CD14-positive monocyte (primary cell): Measurements from ENCODE around the gene CASP12. TPM values are rescaled to one million over a fixed set of nuclear protein-coding genes. Genes with fewer than 3 reads are reported as not detected.

Experiments
- DNase-seq, 3 donors: peaks; one replicate each; pipeline ENCODE4 v3.0.0-alpha.2; 2011 to 2022
- H2AFZ ChIP-seq: 2 replicates; pipeline ENCODE4 v1.6.0; 2012; ENCODE audit warnings: mild to moderate bottlenecking, low read depth, low read length, inconsistent platforms; ENCODE audit not compliant: insufficient read depth, poor library complexity, severe bottlenecking
- H3K27ac ChIP-seq, 2 donors: 1 replicate in 1 of 2; 2 replicates in 1 of 2; pipeline ENCODE4 v1.5.1; 2012 to 2013; ENCODE audit warnings: low read length in 2 of 2, control low read depth in 1 of 2, inconsistent platforms in 1 of 2, low read depth in 1 of 2, mild to moderate bottlenecking in 1 of 2
- H3K27me3 ChIP-seq, 2 donors: one replicate each; pipeline versions ENCODE4 v1.6.0 to v1.6.1; 2011 to 2013; ENCODE audit warnings: low read length in 2 of 2; ENCODE audit not compliant: control insufficient read depth in 2 of 2, insufficient read depth in 2 of 2
- H3K36me3 ChIP-seq, 2 donors: replicated peaks in 1 of 2; 1 replicate in 1 of 2; 2 replicates in 1 of 2; pipeline versions ENCODE4 v1.5.1 to v1.6.1; 2012 to 2013; ENCODE audit warnings: low read length in 2 of 2, control low read depth in 1 of 2, inconsistent platforms in 1 of 2, mild to moderate bottlenecking in 1 of 2; ENCODE audit not compliant: insufficient read depth in 2 of 2, control insufficient read depth in 1 of 2
- H3K4me1 ChIP-seq, 2 donors: 1 replicate in 1 of 2; 2 replicates in 1 of 2; pipeline versions ENCODE4 v1.5.1 to v1.6.1; 2012 to 2013; ENCODE audit warnings: low read length in 2 of 2, control low read depth in 1 of 2, inconsistent platforms in 1 of 2, mild to moderate bottlenecking in 1 of 2, moderate library complexity in 1 of 2; ENCODE audit not compliant: insufficient read depth in 2 of 2, control insufficient read depth in 1 of 2
- H3K4me2 ChIP-seq: replicated peaks from 2 replicates; pipeline ENCODE3; 2012; ENCODE audit warnings: low read length, moderate library complexity, mild to moderate bottlenecking; ENCODE audit not compliant: poor library complexity, severe bottlenecking; ENCODE audit errors: extremely low read depth
- H3K4me3 ChIP-seq, 3 experiments: fragments of 200-600 bp in 1 of 3; sonication (generic) in 1 of 3; replicated peaks in 1 of 3; 1 replicate in 2 of 3; 2 replicates in 1 of 3; pipeline ENCODE4 v1.5.1; 2011 to 2013; ENCODE audit warnings: low read length in 3 of 3, mild to moderate bottlenecking in 3 of 3, control low read depth in 2 of 3, low read depth in 2 of 3, inconsistent platforms in 1 of 3, moderate library complexity in 1 of 3
- H3K79me2 ChIP-seq: 2 replicates; pipeline ENCODE4 v1.6.0; 2012; ENCODE audit warnings: mild to moderate bottlenecking, control low read depth, inconsistent platforms, low read length, moderate library complexity; ENCODE audit not compliant: insufficient read depth
- H3K9ac ChIP-seq: 2 replicates; pipeline ENCODE4 v1.6.0; 2017; ENCODE audit warnings: low read length, mild to moderate bottlenecking; ENCODE audit not compliant: insufficient read depth, poor library complexity, severe bottlenecking
- H3K9me3 ChIP-seq, 2 donors: replicated peaks in 1 of 2; 1 replicate in 1 of 2; 2 replicates in 1 of 2; pipeline versions ENCODE4 v1.5.1 to v1.6.1; 2012 to 2013; ENCODE audit warnings: low read length in 2 of 2, control low read depth in 1 of 2; ENCODE audit not compliant: control insufficient read depth in 1 of 2, insufficient read depth in 1 of 2
- H4K20me1 ChIP-seq: 2 replicates; pipeline ENCODE4 v1.6.0; 2012; ENCODE audit warnings: mild to moderate bottlenecking, low read length, control low read depth, moderate library complexity; ENCODE audit not compliant: insufficient read depth
- H3K27ac Mint-ChIP-seq, 7 donors: one replicate each; pipeline ENCODE4 v1.8.0; 2020; ENCODE audit warnings: mild to moderate bottlenecking in 7 of 7, mixed read lengths in 7 of 7, moderate library complexity in 6 of 7, inconsistent platforms in 2 of 7
- H3K27me3 Mint-ChIP-seq, 3 donors: one replicate each; pipeline ENCODE4 v1.8.0; 2021 to 2022; ENCODE audit warnings: low read depth in 3 of 3, mild to moderate bottlenecking in 3 of 3, mixed read lengths in 3 of 3, moderate library complexity in 3 of 3, inconsistent platforms in 1 of 3
- H3K36me3 Mint-ChIP-seq, 2 donors: one replicate each; pipeline ENCODE4 v1.8.0; 2020; ENCODE audit warnings: mixed read lengths in 2 of 2, inconsistent platforms in 1 of 2, mild to moderate bottlenecking in 1 of 2
- H3K4me1 Mint-ChIP-seq: one replicate; pipeline ENCODE4 v1.8.0; 2020; ENCODE audit warnings: mild to moderate bottlenecking, mixed read lengths
- H3K4me3 Mint-ChIP-seq, 2 donors: one replicate each; pipeline ENCODE4 v1.8.0; 2020; ENCODE audit warnings: mild to moderate bottlenecking in 2 of 2, mixed read lengths in 2 of 2, moderate library complexity in 1 of 2
- H3K9me3 Mint-ChIP-seq, 7 donors: one replicate each; pipeline ENCODE4 v1.8.0; 2020 to 2022; ENCODE audit warnings: mixed read lengths in 7 of 7, mild to moderate bottlenecking in 6 of 7, moderate library complexity in 6 of 7, inconsistent platforms in 2 of 7
- WGBS: methylation state at CpG from one replicate; pipeline ENCODE4 v1.1.5; 2013; ENCODE audit warnings: missing lambda C conversion rate; ENCODE audit not compliant: insufficient coverage; 5-methylcytosine and 5-hydroxymethylcytosine counted together
- intact Hi-C, 2 donors: fragments of 100-400 bp; cut with micrococcal nuclease; formaldehyde crosslinking; loops; one replicate each; pipeline versions ENCODE4 v1.15.0 to v1.15.1; 2023
- polyA plus RNA-seq, 3 donors: library from polyadenylated mRNA; depleted of rRNA in 1 of 3; unstranded in 2 of 3; stranded (reverse) in 1 of 3; fragments of 300-500 nt in 2 of 3; fragments of >200 nt in 1 of 3; fragmentation: Illumina TruSeq in 2 of 3; gene quantifications; 1 replicate in 2 of 3; 2 replicates in 1 of 3; pipeline ENCODE4 v1.2.3, GENCODE V29; 2012 to 2021
- TF ChIP-seq, protein P1 (sequence below): fragments of 200-600 bp; IDR thresholded peaks from one replicate; pipeline ENCODE4 v1.8.0; 2022; ENCODE audit warnings: antibody characterized with exemption, mild to moderate bottlenecking

The CASP12 gene
- polyA plus RNA-seq, 3 donors: not detected

DNA sequence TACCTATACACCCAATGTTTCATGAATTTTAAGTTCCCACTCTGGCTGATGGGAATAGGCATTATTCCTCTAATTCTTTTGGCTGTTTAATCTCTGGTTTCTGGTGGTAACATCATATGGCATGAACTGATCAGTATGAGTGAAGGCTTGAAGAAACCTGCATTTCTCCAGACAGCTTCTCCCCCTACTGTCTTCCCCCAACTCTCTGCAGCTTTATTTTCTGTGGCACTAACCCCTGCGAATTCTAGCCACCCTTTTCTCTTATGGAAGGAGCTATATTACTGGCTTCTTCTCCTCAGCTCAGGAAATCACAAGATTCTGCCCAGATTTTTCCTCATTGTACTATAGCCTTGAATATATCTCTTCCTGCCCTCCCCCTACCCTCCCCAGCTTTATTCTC is 57.1 kb downstream of the CASP12 start:
- Mint-ChIP-seq H3K27ac (peak overlapping the region in 6 of 7 donors; percentile 24 to 81 (median 60)), H3K4me3 (no peak overlapping the region), H3K4me1 (peaks cover 40% of the 10 kb centered on the region), H3K9me3 (peaks cover 10 to 16% (median 12%) of the 10 kb centered on the region in 7 donors), H3K36me3 (peaks cover 5 to 8% of the 10 kb centered on the region in 2 donors), H3K27me3 (no peaks in the 10 kb centered on the region)
- Histone ChIP-seq H3K9ac (no peak overlapping the region), H3K79me2 (no peaks in the 10 kb centered on the region), H2AFZ (no peak overlapping the region), H3K27ac (peak overlapping the region in 1 of 2 donors; percentile 48), H3K4me1 (peaks cover 26 to 52% of the 10 kb centered on the region in 2 donors), H3K27me3 (no peaks in the 10 kb centered on the region), H4K20me1 (no peaks in the 10 kb centered on the region), H3K36me3 (peaks cover 0 to 4% of the 10 kb centered on the region in 2 donors), H3K4me3 (peak overlapping the region in 1 of 3 experiments; percentile 19), H3K9me3 (peaks cover 13 to 15% of the 10 kb centered on the region in 2 donors), H3K4me2 (peak overlapping the region; percentile 48)
- intact Hi-C loops: loop anchor here in 1 of 2 donors (10.0 kb wide), 1 partner anchor 194 kb away; the partner anchor contains the start of gene CASP1
- WGBS: 100% methylated on average over 1 of the region's 1 CpG
- TF ChIP-seq, protein P1, sequence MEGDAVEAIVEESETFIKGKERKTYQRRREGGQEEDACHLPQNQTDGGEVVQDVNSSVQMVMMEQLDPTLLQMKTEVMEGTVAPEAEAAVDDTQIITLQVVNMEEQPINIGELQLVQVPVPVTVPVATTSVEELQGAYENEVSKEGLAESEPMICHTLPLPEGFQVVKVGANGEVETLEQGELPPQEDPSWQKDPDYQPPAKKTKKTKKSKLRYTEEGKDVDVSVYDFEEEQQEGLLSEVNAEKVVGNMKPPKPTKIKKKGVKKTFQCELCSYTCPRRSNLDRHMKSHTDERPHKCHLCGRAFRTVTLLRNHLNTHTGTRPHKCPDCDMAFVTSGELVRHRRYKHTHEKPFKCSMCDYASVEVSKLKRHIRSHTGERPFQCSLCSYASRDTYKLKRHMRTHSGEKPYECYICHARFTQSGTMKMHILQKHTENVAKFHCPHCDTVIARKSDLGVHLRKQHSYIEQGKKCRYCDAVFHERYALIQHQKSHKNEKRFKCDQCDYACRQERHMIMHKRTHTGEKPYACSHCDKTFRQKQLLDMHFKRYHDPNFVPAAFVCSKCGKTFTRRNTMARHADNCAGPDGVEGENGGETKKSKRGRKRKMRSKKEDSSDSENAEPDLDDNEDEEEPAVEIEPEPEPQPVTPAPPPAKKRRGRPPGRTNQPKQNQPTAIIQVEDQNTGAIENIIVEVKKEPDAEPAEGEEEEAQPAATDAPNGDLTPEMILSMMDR: no peak
- no peak for DNase-seq

DNA sequence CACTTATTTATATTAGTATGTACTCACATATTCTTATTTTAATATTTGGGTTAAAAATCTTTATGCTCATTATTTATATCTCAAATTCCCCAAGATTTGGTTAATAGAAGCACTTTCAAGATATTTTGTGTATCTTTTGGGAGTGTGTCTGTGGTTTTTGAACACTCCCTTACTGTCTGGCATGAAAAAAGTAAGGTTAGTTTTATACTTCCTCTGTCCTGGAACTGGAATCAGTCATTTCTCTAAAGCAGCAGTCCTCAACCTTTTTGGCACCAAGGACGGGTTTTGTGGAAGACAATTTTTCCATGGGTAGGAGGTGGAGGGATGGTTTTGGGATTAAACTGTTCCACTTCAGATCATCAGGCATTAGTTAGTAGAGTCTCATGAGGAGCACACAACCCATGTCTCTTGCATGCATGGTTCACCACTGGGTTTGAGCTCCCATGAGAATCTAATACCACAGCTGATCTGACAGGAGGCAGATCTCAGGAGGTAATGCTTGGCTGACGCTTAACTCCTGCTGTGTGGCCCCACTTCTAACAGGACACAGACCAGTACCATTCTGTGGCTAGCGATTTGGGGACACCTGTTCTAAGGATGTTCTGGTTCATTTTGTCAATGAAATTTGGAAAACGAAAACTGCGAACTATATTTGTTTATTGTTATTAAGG is 60.2 kb downstream of the CASP12 start:
- Histone ChIP-seq H3K36me3 (peaks cover 0 to 4% of the 10 kb centered on the region in 2 donors), H3K4me3 (no peak overlapping the region), H3K4me2 (no peak overlapping the region), H3K4me1 (peaks cover 20 to 41% of the 10 kb centered on the region in 2 donors), H3K9me3 (peaks cover 13 to 15% of the 10 kb centered on the region in 2 donors), H3K27ac (no peak overlapping the region), H2AFZ (no peak overlapping the region), H3K27me3 (no peaks in the 10 kb centered on the region), H3K9ac (no peak overlapping the region), H3K79me2 (no peaks in the 10 kb centered on the region), H4K20me1 (no peaks in the 10 kb centered on the region)
- DNase-seq: no peak
- no peak overlapping the region for H3K27ac Mint-ChIP-seq
- peaks cover 5 to 8% of the 10 kb centered on the region in 2 donors for H3K36me3 Mint-ChIP-seq
- H3K27me3 Mint-ChIP-seq: no peaks in the 10 kb centered on the region
- no CpG with 5 or more reads among the region's 5 CpGs for WGBS
- peaks cover 32% of the 10 kb centered on the region for H3K4me1 Mint-ChIP-seq
- H3K4me3 Mint-ChIP-seq: no peak overlapping the region
- TF ChIP-seq, protein P1: no peak
- intact Hi-C loops: no loop called here
- peaks cover 10 to 23% (median 14%) of the 10 kb centered on the region in 7 donors for H3K9me3 Mint-ChIP-seq
